Measurements from ENCODE around the gene FBXO48. TPM values are rescaled to one million over a fixed set of nuclear protein-coding genes. Genes with fewer than 3 reads are reported as not detected.

FBXO48 gene
- total and polyA plus RNA-seq, 10 of the 15 experiments (the other 5 are each of a cell fraction or from before 2014, with no cell fraction given), result 0.56 to 2.3 (median 1.2) TPM

- TF ChIP-seq MXI1 (IDR thresholded peaks at IDR 0.05; ENCODE audit: low read depth, low read length) (no peak), CTCF (IDR thresholded peaks at IDR 0.05 in 2 of 3, conservative IDR thresholded peaks at IDR 0.05 in 1 of 3; ENCODE audit: control insufficient read depth in 2 of 3, extremely low read depth in 1 of 3, insufficient read depth in 1 of 3, low read depth in 3 of 3, low read length in 3 of 3) (no peak), SIN3A (IDR thresholded peaks at IDR 0.05; ENCODE audit: low read depth, low read length) (no peak), EP300 (IDR thresholded peaks at IDR 0.05; ENCODE audit: borderline replicate concordance in 1 of 2, control insufficient read depth in 1 of 2, low read depth in 2 of 2, low read length in 2 of 2) (peak; percentile 68 to 69; a peak in 3 of 4 replicates), EZH2 (IDR thresholded peaks at IDR 0.05; ENCODE audit: borderline replicate concordance, control insufficient read depth, low read depth, low read length) (no peak), MYB (IDR thresholded peaks at IDR 0.05; ENCODE audit: borderline replicate concordance, low read depth, low read length) (0 out of 2 replicates have a peak, but pooled peaks have one; percentile 74), STAT3 (IDR thresholded peaks at IDR 0.05; ENCODE audit: low read depth, low read length) (no peak), SPI1 (IDR thresholded peaks at IDR 0.05; ENCODE audit: borderline replicate concordance, insufficient read depth, low read depth, low read length) (no peak), BRCA1 (IDR thresholded peaks at IDR 0.05; ENCODE audit: low read depth, low read length) (no peak), JUND (IDR thresholded peaks at IDR 0.05; ENCODE audit: low read depth, low read length) (no peak), ZBTB4 (CRISPR knock-in tag; IDR thresholded peaks at IDR 0.05) (no peak), TCF12 (IDR thresholded peaks at IDR 0.05; ENCODE audit: low read depth, low read length) (peak; percentile 70; the same call in 1 of the 2 replicates), ZBTB11 (CRISPR knock-in tag; IDR thresholded peaks at IDR 0.05) (no peak), KDM1A (IDR thresholded peaks at IDR 0.05; ENCODE audit: borderline replicate concordance) (no peak)
- TF ChIP-seq, protein P1, sequence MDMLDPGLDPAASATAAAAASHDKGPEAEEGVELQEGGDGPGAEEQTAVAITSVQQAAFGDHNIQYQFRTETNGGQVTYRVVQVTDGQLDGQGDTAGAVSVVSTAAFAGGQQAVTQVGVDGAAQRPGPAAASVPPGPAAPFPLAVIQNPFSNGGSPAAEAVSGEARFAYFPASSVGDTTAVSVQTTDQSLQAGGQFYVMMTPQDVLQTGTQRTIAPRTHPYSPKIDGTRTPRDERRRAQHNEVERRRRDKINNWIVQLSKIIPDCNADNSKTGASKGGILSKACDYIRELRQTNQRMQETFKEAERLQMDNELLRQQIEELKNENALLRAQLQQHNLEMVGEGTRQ (IDR thresholded peaks at IDR 0.05; ENCODE audit: borderline replicate concordance, low read depth, low read length), result no peak; the same call in 1 of the 2 replicates
- TF ChIP-seq, protein P2, sequence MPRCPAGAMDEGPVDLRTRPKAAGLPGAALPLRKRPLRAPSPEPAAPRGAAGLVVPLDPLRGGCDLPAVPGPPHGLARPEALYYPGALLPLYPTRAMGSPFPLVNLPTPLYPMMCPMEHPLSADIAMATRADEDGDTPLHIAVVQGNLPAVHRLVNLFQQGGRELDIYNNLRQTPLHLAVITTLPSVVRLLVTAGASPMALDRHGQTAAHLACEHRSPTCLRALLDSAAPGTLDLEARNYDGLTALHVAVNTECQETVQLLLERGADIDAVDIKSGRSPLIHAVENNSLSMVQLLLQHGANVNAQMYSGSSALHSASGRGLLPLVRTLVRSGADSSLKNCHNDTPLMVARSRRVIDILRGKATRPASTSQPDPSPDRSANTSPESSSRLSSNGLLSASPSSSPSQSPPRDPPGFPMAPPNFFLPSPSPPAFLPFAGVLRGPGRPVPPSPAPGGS (IDR thresholded peaks at IDR 0.05; ENCODE audit: borderline replicate concordance, insufficient read depth, low read depth, low read length, poor library complexity, severe bottlenecking), result no peak
Observed at GRCh38 chr2:68426848-68427579, 40.1 kb downstream of the FBXO48 start (continued).
